Activated T-helper 2 cell treated with anti-CD3 and anti-CD28 coated beads, Interferon-gamma antibody, Interleukin-2, Interleukin-4, amounts not matched to agents 10 μg/mL and 5 μg/mL and 100 μg/mL, durations not matched to agents 14 hours and 24 hours and 36 hours (primary cell): ENCODE measurements around the gene NSUN7. TPM values are rescaled to one million over a fixed set of nuclear protein-coding genes. Genes with fewer than 3 reads are reported as not detected.
A peak's percentile ranks its signal among the peaks of the same experiment; 100 is the strongest.
"Not testable (repeated sequence)": the region's sequence is repeated elsewhere in the genome, so short reads cannot be mapped to it uniquely, and the experiment has no call there.

Experiments
- DNase-seq: peaks from one replicate; pipeline ENCODE4 v3.0.0; 2021; ENCODE audit warnings: low spot score
- H3K27ac Mint-ChIP-seq: one replicate; pipeline ENCODE4 v1.8.0; 2021; ENCODE audit warnings: mixed read lengths
- H3K27me3 Mint-ChIP-seq: one replicate; pipeline ENCODE4 v1.8.0; 2021; ENCODE audit warnings: low read depth, mixed read lengths
- H3K36me3 Mint-ChIP-seq: one replicate; pipeline ENCODE4 v1.8.0; 2021; ENCODE audit warnings: low read depth, mixed read lengths
- H3K4me1 Mint-ChIP-seq: one replicate; pipeline ENCODE4 v1.8.0; 2021; ENCODE audit warnings: low read depth, mixed read lengths
- H3K4me3 Mint-ChIP-seq: one replicate; pipeline ENCODE4 v1.8.0; 2021; ENCODE audit warnings: low read depth, mild to moderate bottlenecking, moderate library complexity, mixed read lengths
- H3K9me3 Mint-ChIP-seq: one replicate; pipeline ENCODE4 v1.8.0; 2021; ENCODE audit warnings: mixed read lengths
- intact Hi-C: fragments of 100-400 bp; cut with micrococcal nuclease; formaldehyde crosslinking; loops from one replicate; pipeline ENCODE4 v1.15.1; 2023
- total RNA-seq: library from RNA; stranded (reverse); gene quantifications from 2 replicates; pipeline ENCODE4 v1.2.3, GENCODE V29; 2022

The NSUN7 gene
- total RNA-seq = 0.09 TPM in 1 of 2 replicates, not detected in the other

GRCh38 chr4:40749717-40750460 is at the start of gene NSUN7:
NSUN7 (plus strand) TSS chr4:40749955; CDS start chr4:40750694, 739 bp downstream.
- intact Hi-C loops = no loop called here
- peaks cover 48% of the 10 kb centered on the region for H3K27me3 Mint-ChIP-seq
- peak; percentile 14 for DNase-seq

GRCh38 chr4:40702137-40702799 is 47.5 kb upstream of the NSUN7 start:
- no peak for DNase-seq
- Mint-ChIP-seq H3K4me1 (peaks cover 41% of the 10 kb centered on the region), H3K9me3 (peaks cover 5% of the 10 kb centered on the region), H3K4me3 (peak overlapping the region; percentile 23), H3K27ac (peak overlapping the region; percentile 93), H3K27me3 (no peaks in the 10 kb centered on the region), H3K36me3 (peaks cover 4% of the 10 kb centered on the region)
- intact Hi-C loops = loop anchor here (1.0 to 10.0 kb wide), 10 partner anchors 20 to 501 kb away; no protein-coding TSS in a partner anchor

More at GRCh38 chr4:40749717-40750460, at the start of gene NSUN7:
- Mint-ChIP-seq H3K4me1 (peaks cover 8% of the 10 kb centered on the region), H3K27ac (no peak within 1 kb of the TSS), H3K9me3 (no peaks in the 10 kb centered on the region), H3K4me3 (peak within 1 kb of the TSS; percentile 60), H3K36me3 (no peaks in the 10 kb centered on the region)

GRCh38 chr4:40702800-40703151 is 47.0 kb upstream of the NSUN7 start:
- no peak for DNase-seq
- Mint-ChIP-seq H3K27ac (peak overlapping the region; percentile 93), H3K9me3 (peaks cover 5% of the 10 kb centered on the region), H3K36me3 (peaks cover 4% of the 10 kb centered on the region), H3K4me3 (peak overlapping the region; percentile 18), H3K4me1 (peaks cover 41% of the 10 kb centered on the region), H3K27me3 (no peaks in the 10 kb centered on the region)
- intact Hi-C loops = loop anchor here (1.0 to 10.0 kb wide), 10 partner anchors 20 to 502 kb away; no protein-coding TSS in a partner anchor

- Mint-ChIP-seq H3K27me3 (no peaks in the 10 kb centered on the region), H3K9me3 (peaks cover 5% of the 10 kb centered on the region), H3K36me3 (peaks cover 4% of the 10 kb centered on the region), H3K27ac (peak overlapping the region; percentile 28), H3K4me1 (peaks cover 45% of the 10 kb centered on the region), H3K4me3 (no peak overlapping the region)
- DNase-seq = no peak
- intact Hi-C loops = loop anchor here (5.0 to 10.0 kb wide), 3 partner anchors 152 to 477 kb away; no protein-coding TSS in a partner anchor
These were observed 45.7 kb upstream of the NSUN7 start for GRCh38 chr4:40704073-40704472.

GRCh38 chr4:40710484-40711254 is 39.1 kb upstream of the NSUN7 start:
- Mint-ChIP-seq H3K36me3 (peaks cover 4% of the 10 kb centered on the region), H3K27ac (no peak overlapping the region), H3K27me3 (no peaks in the 10 kb centered on the region), H3K4me3 (no peak overlapping the region), H3K4me1 (peaks cover 32% of the 10 kb centered on the region), H3K9me3 (no peaks in the 10 kb centered on the region)
- DNase-seq = no peak
- intact Hi-C loops = no loop called here

- H3K9me3 Mint-ChIP-seq, DNase-seq, H3K27me3 Mint-ChIP-seq, H3K4me3 Mint-ChIP-seq, H3K36me3 Mint-ChIP-seq, intact Hi-C loops, H3K27ac Mint-ChIP-seq: not testable (repeated sequence)
- H3K4me1 Mint-ChIP-seq = peaks cover 37% of the 10 kb centered on the region
These were observed 36.8 kb upstream of the NSUN7 start for GRCh38 chr4:40713001-40713400.

GRCh38 chr4:40713798-40714197 is 36.0 kb upstream of the NSUN7 start:
- no peaks in the 10 kb centered on the region for H3K9me3 Mint-ChIP-seq
- no peak overlapping the region for H3K4me3 Mint-ChIP-seq
- peaks cover 39% of the 10 kb centered on the region for H3K4me1 Mint-ChIP-seq
- DNase-seq = no peak
- intact Hi-C loops = no loop called here
- no peaks in the 10 kb centered on the region for H3K27me3 Mint-ChIP-seq
- H3K27ac Mint-ChIP-seq = no peak overlapping the region
- peaks cover 4% of the 10 kb centered on the region for H3K36me3 Mint-ChIP-seq

- Mint-ChIP-seq H3K27me3 (no peaks in the 10 kb centered on the region), H3K27ac (peak overlapping the region; percentile 25), H3K4me1 (peaks cover 35% of the 10 kb centered on the region), H3K4me3 (no peak overlapping the region), H3K9me3 (no peaks in the 10 kb centered on the region), H3K36me3 (no peaks in the 10 kb centered on the region)
- no peak for DNase-seq
- intact Hi-C loops = loop anchor here (2.0 kb wide), 1 partner anchor 402 kb away; no protein-coding TSS in a partner anchor
These were observed 31.2 kb upstream of the NSUN7 start for GRCh38 chr4:40718586-40718985.

- Mint-ChIP-seq H3K9me3 (no peaks in the 10 kb centered on the region), H3K36me3 (no peaks in the 10 kb centered on the region), H3K4me3 (no peak overlapping the region), H3K27ac (no peak overlapping the region), H3K4me1 (peaks cover 35% of the 10 kb centered on the region), H3K27me3 (no peaks in the 10 kb centered on the region)
- DNase-seq = no peak
- intact Hi-C loops = loop anchor here (2.0 kb wide), 1 partner anchor 402 kb away; no protein-coding TSS in a partner anchor
These were observed 30.6 kb upstream of the NSUN7 start for GRCh38 chr4:40719008-40719623.

GRCh38 chr4:40720351-40720750 is 29.4 kb upstream of the NSUN7 start:
- no peaks in the 10 kb centered on the region for H3K9me3 Mint-ChIP-seq
- intact Hi-C loops = loop anchor here (5.0 kb wide), 4 partner anchors 42 to 518 kb away; no protein-coding TSS in a partner anchor

GRCh38 chr4:40720916-40721315 is 28.8 kb upstream of the NSUN7 start:
- H3K9me3 Mint-ChIP-seq = no peaks in the 10 kb centered on the region
- intact Hi-C loops = loop anchor here (1.0 to 5.0 kb wide), 5 partner anchors 41 to 519 kb away; no protein-coding TSS in a partner anchor
- no peak for DNase-seq
- H3K36me3 Mint-ChIP-seq = no peaks in the 10 kb centered on the region
- H3K4me3 Mint-ChIP-seq = no peak overlapping the region
- H3K4me1 Mint-ChIP-seq = peaks cover 38% of the 10 kb centered on the region
- no peak overlapping the region for H3K27ac Mint-ChIP-seq
- H3K27me3 Mint-ChIP-seq = no peaks in the 10 kb centered on the region

More at GRCh38 chr4:40720351-40720750, 29.4 kb upstream of the NSUN7 start:
- H3K4me3 Mint-ChIP-seq = no peak overlapping the region
- H3K36me3 Mint-ChIP-seq = no peaks in the 10 kb centered on the region
- DNase-seq = no peak
- no peak overlapping the region for H3K27ac Mint-ChIP-seq
- H3K27me3 Mint-ChIP-seq = no peaks in the 10 kb centered on the region
- peaks cover 38% of the 10 kb centered on the region for H3K4me1 Mint-ChIP-seq

- no peak for DNase-seq
- Mint-ChIP-seq H3K27ac (no peak overlapping the region), H3K4me3 (no peak overlapping the region), H3K4me1 (peaks cover 31% of the 10 kb centered on the region), H3K36me3 (no peaks in the 10 kb centered on the region), H3K9me3 (no peaks in the 10 kb centered on the region), H3K27me3 (peaks cover 3% of the 10 kb centered on the region)
- intact Hi-C loops = loop anchor here (1.0 to 5.0 kb wide), 9 partner anchors 19 to 519 kb away; no protein-coding TSS in a partner anchor
These were observed 28.0 kb upstream of the NSUN7 start for GRCh38 chr4:40721730-40722171.
